Embryonic facial prominence (tissue), 1 donor: ENCODE results near the gene CDC45.
"Not testable (repeated sequence)": the region's sequence is repeated elsewhere in the genome, so short reads cannot be mapped to it uniquely, and the experiment has no call there.

Experiments used
- DNase-seq: peaks from one replicate; pipeline ENCODE4 v3.0.0-alpha.2; 2016; ENCODE audit errors: extremely low spot score

CDC45 gene, protein sequence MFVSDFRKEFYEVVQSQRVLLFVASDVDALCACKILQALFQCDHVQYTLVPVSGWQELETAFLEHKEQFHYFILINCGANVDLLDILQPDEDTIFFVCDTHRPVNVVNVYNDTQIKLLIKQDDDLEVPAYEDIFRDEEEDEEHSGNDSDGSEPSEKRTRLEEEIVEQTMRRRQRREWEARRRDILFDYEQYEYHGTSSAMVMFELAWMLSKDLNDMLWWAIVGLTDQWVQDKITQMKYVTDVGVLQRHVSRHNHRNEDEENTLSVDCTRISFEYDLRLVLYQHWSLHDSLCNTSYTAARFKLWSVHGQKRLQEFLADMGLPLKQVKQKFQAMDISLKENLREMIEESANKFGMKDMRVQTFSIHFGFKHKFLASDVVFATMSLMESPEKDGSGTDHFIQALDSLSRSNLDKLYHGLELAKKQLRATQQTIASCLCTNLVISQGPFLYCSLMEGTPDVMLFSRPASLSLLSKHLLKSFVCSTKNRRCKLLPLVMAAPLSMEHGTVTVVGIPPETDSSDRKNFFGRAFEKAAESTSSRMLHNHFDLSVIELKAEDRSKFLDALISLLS

GRCh38 chr22:19479355-19480172 lies at the start of gene CDC45:
Gene CDC45 (plus strand): TSS chr22:19479920. CDS start chr22:19479969, 49 bp downstream.
- DNase-seq = peak; percentile 97

- no peak for DNase-seq
Observed at GRCh38 chr22:19429950-19430889, 49.5 kb upstream of the CDC45 start.

GRCh38 chr22:19430890-19431541 lies 48.7 kb upstream of the CDC45 start:
- DNase-seq = no peak

GRCh38 chr22:19431649-19432132 lies 48.0 kb upstream of the CDC45 start, which contains the start of gene HIRA:
Gene HIRA (minus strand): TSS chr22:19431733. CDS start chr22:19431476, 257 bp downstream.
- peak; percentile 32 for DNase-seq

GRCh38 chr22:19432133-19432851 lies 47.4 kb upstream of the CDC45 start, which contains the start of gene MRPL40:
Gene MRPL40 (plus strand): TSS chr22:19432545. CDS start chr22:19432555, 10 bp downstream.
- peak; percentile 73 for DNase-seq

DNA sequence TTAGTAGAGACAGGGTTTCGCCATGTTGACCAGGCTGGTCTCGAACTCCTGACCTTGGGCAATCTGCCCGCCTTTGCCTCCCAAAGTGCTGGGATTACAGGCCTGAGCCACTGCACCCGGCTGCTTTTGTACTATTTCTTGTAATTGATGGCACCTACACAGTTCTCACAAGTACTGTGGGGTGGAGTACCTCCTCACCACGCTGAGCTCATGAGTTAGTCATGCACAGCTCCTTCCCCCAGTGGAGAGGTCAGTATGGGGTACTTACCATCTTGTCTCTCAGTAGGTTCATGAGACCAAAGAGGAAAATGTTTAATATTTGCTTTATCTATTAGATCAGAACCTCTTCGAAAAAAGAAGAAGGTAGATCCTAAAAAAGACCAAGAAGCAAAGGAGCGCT lies 45.3 kb upstream of the CDC45 start:
- DNase-seq = no peak

DNA sequence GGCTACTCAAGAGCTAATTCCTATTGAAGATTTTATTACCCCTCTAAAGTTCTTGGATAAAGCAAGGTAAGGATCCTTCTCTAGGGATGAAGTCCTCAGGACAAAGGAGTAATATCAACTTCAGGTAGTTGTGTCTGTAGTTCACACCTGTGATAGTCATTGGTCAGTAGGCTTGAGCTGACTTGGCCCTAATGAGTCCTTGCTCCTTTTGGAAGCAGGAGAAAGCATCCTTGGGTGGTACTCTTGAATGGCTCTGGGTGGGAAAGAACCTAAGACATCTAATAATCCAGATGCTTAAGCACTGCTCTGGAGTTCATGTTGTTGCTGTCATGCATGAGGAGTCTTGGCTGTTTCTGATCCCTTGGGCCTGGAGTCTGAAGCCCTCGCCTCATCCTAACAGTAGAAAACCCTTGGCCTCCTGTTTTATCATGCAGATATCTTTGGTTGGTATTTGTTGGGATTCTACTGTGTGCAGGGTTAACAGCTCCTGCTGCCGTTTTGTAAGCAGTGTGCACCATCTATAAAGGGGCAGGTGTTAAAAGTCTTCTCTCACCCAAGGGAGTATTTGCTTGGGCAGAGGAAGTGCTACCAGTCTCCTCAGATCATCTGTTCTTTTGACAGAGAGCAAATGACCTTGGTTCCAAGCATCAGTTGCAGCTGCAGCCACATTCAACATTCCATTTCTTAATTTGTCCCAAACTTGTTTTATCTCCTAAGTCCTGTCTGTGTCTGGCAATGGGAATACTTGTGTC lies 44.7 kb upstream of the CDC45 start:
- no peak for DNase-seq

DNA sequence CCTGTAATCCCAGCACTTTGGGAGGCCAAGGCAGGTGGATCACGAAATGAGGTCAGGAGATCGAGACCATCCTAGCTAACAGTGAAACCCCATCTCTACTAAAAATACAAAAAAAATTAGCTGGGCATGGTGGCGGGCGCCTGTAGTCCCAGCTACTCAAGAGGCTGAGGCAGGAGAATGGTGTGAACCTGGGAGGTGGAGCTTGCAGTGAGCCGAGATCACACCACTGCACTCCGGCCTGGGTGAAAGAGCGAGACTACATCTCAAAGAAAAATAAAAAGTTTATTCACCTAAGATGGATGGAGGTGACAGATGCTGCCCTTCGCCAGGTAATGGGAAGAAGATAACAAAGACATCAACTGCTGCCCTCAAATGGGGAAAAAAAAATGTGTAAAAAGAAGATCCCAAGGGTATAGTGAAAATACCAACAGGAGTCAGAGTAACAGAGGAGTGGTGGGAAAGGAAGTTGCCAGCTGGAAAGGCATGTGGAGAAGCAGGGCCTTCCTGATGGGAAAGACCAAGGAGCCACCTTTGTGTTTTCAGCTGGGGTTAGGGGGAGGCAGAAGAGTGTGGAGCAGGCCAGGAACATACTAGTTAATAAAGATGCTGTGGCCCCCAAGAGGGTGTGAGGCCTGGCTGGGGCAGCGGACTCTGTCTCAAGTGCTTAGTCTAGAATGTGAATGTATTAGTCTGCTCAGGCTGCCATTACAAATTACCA lies 43.1 kb upstream of the CDC45 start:
- not testable (repeated sequence) for DNase-seq

DNA sequence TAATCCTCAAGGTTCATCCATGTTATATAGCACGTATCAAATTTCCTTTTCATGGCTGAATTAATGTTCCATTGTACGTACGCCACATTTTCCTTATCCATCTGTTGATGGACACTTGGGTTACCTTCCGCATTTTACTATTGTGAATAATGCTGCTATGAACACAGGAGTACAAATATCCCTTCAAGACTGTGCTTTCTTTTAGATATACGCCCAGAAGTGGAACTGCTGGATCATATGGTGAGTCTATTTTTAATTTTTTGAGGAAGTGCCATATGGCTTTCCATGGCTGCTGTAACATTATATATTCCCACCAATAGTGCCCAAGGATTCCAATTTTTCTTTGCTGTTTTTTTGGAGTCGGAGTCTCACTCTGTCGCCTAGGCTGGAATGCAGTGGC lies 41.4 kb upstream of the CDC45 start:
- no peak for DNase-seq

GRCh38 chr22:19440411-19441195 lies 39.1 kb upstream of the CDC45 start:
- DNase-seq = no peak

DNA sequence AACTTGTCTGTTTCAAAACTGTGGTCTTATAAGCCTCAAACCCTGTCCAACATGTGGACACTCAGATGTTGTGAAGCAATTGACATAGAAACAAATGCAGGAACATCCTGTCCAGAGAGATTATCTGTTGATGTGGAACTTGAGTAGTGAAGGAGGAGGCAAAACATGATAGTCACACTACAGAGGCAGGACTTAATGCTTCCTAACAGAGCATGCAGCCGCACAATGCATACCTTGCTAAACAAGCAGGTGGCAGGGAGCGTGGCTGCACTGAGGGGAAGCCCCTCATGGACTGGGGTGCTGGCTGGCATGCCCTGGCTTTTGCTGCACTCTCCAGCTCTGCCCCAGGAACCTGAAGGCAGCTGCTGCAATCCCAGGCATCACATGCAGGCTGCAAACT lies 37.6 kb upstream of the CDC45 start:
- DNase-seq = no peak

DNA sequence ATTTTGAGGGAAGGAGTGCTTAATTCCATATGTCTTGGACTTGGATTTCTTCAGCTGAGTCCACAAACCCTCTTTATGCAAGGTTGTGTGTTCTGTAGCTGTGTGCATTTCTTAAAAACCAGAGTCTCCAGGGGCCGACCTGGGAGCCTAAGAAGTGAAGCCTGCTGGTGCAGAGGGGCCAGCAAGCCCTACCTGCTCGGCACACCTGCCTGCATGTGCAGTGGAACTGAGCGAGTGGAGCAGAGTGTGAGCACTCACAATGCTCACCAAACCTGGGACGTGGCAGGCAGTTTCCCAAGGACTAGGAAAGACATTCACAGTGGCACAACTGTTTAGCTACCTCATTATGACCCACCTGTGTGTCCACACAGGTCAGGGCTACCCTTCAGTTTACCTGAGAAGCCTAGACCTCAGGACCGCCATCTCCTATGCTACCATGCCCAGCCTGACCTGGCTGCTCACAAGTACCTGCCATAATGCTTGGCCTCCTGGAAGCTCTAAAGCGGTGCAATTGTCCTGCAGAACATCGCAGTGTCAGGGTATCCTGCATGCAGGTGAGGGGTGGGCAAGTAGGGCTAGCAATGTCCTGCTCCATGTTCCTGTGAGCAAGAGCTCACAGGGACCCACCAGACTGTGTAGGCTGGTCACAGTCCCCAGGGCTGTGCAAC lies 36.0 kb upstream of the CDC45 start:
- DNase-seq = no peak

DNA sequence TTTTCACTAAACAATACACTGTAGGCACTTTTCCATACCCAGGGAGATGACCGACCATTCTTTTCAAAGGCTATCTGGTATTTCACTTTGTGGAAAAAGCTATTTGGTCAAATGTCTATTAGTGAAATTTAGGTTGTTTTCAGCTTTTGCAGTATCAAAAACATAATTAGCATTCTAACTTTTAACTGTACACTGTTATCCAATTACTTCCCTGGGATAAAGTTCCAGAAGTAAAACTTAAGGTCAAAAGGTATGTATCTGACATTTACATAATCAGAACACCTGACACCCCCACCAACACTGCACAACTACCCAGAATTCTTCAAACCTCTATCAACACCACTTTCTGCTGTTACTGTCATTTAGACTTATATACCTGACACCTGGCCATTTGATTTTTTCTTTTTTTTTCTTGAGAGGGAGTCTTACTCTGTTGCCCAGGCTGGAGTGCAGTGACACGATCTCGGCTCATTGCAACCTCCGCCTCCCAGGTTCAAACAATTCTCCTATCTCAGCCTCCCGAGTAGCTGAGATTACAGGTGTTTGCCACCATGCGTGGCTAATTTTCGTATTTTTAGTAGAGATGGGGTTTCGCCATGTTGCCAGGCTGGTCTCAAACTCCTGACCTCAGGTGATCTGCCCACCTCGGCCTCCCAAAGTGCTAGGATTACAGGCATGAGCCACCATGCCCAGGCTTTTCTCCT lies 34.3 kb upstream of the CDC45 start:
- not testable (repeated sequence) for DNase-seq

- no peak for DNase-seq
Observed at GRCh38 chr22:19446603-19447329, 33.0 kb upstream of the CDC45 start.

- DNase-seq = peak; percentile 91
Observed at GRCh38 chr22:19447330-19448075, 32.2 kb upstream of the CDC45 start, which contains the start of gene C22orf39. Gene C22orf39 (minus strand): TSS chr22:19447711. CDS start chr22:19447688, 23 bp downstream.
